RPMI8226 (cell line): ENCODE data around the gene CENPX.

Experiments used
- DNase-seq: peaks from one replicate; pipeline ENCODE4 v3.0.0-alpha.2; 2015

The CENPX gene

DNA sequence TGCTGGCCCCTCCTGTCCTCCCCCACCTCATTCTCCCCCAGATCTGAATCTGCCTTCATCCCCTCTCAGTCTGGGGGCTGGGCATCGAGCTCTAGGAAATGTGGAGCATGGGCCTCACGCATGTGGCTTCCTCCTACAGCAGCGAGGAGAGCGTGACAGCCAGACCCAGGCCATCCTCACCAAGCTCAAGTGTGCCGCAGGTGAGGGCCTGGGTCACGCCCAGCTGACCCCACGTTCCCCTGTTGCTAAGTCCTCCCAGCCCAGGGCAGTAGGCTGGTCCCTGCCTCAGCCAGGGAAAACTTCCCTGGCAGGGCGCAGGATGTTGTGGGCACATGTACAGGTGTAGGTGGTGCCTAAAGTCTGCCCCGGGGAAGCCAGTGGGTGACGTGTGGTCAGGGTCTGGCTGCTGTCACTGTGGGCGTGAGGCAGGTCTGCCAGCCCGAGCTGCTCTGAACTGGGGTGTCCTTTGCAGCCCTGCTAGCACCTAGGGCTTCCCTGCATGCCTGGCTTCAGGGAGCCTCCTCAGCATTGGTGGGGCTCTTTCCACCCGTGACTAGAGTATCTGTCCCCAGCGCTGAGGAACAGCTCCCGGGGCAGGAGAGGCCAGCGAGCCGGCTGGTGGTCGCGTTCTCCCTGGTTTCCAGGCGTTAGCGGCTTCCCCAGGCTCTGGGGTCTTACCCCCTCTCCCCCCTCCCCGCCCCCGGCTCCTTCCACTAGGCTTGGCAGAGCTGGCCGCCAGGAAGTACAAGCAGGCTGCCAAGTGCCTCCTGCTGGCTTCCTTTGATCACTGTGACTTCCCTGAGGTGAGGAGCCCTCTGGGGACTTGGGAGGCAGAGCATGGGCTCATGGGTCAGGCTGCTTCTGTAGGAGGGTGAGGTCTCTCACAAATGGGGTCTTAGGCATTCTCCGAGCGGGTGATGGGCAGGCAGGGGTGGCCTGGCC, 32.6 kb upstream of the CENPX start:
- DNase-seq, result no peak

DNA sequence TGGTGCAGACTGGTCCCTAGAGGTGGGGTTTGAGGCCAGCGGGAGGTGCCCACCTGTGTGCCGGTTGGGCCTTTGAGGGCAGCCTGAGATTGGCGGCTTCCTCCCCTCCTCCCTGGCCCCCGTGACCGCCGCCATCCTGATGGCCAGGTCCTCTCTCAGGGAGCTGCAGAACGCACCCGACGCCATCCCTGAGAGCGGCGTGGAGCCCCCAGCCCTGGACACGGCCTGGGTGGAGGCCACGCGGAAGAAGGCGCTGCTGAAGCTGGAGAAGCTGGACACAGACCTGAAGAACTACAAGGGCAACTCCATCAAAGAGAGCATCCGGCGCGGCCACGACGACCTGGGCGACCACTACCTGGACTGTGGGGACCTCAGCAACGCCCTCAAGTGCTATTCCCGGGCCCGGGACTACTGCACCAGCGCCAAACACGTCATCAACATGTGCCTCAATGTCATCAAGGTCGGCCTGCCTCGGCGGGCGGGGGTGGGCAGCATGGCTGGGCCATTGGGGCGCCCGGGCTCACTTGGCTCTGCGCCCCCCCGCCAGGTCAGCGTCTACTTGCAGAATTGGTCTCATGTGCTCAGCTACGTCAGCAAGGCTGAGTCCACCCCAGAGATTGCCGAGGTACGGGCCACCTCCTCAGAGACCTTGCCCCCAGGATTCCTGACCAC, 31.8 kb upstream of the CENPX start:
- no peak for DNase-seq

DNA sequence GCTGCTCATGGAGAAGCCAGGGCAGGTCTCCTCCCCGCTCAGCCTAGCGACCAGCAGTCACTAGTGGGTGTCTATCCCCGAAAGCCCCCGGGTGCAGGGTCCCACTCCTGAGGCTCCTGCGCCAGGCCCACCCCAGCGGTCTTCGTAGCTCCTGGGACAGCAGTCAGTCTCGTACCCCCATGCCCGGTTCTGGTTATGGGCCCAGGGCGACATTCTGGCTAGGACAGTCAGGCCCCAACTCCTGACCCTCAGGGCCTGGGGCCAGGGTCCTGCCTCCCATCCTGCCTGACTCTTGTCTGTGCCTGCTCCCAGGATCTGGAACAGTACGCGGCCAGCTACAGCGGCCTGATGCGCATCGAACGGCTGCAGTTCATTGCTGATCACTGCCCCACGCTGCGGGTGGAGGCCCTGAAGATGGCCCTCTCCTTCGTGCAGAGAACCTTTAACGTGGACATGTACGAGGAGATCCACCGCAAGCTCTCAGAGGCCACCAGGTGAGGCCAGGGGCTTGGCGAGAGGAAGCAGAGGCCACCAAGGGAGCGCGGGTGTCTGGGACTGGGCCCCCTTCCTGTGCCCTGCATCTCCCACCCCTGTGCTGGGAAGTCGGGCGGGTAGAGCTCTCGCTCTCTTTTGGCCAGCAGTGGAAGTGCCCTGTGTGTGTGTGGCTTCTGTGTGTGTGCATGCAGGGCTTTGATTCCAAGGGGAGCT, 31.0 kb upstream of the CENPX start:
- DNase-seq, result no peak

DNA sequence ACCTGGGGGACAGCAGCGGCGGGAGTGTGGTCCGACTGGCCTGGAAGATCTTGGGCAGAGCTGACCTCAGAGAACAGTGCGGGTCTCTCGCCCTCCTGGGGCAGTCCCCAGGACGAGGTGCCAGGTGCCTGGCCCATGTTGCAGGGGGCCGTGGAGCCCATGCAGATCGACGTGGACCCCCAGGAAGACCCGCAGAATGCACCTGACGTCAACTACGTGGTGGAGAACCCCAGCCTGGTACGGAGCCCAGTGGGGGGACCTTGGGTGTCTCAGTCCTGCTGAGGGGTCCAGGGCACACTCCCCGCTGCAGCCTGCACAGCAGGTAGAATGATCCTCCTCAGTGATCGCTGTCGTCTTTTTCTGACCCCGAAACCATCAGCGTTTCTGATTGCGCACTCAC, 30.5 kb upstream of the CENPX start:
- no peak for DNase-seq

DNA sequence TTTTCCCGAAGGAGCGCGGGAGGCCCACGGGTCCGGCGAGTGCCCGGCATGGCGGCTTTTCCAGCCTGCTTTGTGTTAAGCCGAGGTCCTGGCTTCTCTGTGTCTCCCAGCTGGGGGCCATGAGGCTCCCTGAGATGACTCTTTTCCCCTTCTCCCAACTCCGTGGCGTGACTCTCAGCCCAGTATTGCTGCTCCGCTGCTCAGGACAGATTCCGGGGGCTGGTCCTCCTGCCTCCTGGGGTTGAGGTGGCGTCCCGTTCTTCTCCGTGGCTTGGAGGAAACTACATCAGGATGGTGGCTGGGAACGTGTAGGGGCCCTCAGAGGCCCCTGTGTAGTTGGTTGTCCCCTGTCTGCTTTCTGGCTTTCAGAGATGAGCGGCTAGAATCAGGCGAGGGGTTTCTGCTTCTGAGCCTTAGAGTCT, 30.0 kb upstream of the CENPX start:
- no peak for DNase-seq

DNA sequence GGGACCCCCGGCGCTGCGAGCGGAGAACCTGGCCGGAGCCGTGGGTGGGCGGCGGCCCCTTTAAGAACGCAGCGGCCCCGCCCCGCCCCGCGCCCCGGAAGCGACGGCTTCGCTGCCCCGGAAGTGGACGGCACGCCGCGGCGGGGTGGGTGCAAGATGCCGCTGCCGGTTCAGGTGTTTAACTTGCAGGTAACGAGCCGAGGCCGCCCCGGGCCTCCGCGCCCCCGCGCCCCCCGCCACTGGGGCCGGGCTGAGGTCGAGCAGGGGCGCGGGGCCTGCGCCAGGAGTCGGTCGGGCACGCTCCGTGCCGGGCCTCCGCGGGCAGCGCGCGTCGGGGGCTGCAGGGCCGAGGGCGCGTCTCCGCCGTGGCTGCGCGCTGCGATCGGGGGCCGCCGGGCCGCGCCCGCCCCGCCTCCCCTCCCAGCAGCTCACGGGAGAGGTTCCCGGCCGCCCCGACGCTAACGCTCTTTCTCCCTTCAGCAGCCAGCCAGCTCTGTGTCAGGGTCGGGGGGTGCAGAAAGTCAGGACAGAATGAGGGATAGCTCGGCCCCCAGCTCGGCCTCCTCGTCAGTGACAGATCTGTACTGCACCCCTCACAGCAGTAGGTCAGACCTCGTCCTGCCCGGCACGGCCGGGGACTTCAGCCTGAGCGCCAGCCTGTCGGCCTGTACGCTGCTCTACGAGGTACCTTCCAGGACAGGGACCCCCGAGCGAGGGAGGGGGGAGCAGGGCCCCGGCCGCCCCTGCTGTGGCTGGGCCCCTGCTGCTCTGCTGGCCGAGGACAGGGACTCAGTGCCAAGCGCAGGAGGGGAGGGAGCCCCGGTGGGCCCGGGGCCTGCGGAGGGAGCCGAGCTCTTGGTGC, 29.3 kb upstream of the CENPX start, which contains the start of the genes GPS1 and RFNG:
GPS1 (plus strand) TSS at position 123 of the 862 bp plus-strand sequence; CDS start at position 157, 34 bp downstream.
RFNG (minus strand) TSS at position 36 of the 862 bp plus-strand sequence. CDS start 45 bp downstream, outside the sequence.
- peak; percentile 84 for DNase-seq

DNA sequence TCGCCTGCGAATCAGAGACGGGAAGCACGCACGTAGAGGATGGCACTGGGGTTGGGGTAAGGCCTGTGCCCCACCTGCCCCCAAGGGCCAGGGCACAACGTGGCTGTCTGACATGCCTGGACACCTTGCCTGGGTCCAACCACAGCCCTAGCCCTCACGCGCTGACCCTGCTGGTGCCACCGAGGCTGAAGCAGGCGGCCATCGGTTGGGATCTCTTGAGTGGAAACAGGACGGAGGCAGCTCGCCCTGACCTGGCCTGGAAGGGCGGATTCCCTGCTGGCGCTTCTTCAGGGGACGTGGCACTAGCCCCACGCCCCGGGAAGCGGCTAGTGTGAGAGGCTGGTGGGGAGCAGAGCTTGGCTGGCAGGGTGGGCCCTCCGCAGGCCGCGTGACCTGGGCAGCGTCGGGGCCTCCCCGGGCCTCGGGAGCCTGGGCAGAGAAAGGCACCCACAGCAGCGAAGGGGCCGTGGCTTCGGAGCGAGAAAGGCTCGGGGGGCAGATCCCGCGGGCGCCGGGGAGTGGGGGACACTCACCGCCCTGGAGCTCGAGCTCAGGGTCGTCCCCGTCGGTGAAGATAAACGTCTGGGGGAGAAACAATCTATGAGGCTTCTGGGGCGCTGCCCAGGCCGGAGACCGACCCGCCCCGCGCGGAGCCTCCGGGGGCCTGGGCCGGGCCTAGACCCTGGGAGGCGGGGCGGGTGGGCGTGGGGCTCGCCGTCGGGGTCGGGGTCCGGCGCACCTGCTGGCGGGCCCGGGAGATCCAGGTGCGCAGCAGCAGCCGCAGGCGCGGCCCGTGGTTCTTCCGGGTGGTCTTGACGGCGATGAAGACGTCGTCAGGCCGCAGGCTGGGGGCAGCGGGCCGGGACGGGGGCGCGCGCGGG, 28.3 kb upstream of the CENPX start:
- no peak for DNase-seq

DNA sequence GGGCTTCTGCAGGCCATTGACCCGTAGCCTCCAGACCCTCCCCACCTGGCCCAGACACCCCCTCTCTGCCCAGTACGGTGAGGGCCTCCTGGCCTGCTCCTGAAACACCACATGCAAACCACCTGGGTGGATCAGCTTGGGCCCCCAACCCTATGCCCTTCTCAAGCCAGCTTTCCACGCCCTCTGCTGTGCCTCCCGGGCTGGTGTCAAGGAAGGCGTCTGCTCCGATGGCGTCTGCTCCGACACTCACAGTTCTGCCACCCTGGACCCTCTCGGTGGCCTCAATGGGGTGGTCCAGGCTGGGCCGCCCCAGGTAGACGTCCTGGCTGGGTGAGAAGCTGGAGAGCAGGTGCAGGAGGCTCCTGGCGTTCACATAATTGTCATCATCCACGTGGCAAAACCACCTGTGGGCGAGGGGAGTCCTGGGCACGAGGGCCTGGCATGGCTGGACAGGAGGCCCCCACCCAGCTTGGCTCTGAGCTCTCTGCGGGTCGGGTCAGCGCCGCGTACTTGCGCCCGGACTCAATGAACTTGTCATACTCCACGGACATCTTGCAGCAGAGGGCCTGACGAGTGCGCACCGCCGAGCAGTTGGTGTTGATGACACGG, 27.6 kb upstream of the CENPX start:
- no peak for DNase-seq

DNA sequence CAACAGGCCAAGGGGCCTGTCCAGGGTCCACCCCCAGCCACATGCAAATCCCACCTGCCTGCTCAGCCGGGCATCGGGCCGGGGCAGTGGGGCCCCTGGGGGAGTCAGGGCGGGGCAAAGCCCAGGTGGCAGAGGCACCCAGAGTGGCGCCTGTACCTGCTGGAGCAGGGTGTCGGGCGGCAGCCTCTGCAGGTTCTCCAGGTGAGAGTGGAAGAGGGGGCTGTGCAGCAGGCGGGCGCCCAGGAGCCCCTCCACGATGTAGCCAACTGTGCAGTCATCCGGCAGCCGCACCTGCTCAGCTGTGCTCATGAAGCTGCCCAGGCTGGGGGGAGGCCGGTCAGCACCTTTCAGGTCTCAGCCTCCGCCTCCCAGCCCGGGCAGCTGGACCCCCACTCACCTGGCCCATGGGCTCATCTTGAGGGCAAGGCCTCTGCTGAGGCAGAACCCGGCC, 26.9 kb upstream of the CENPX start:
- no peak for DNase-seq

DNA sequence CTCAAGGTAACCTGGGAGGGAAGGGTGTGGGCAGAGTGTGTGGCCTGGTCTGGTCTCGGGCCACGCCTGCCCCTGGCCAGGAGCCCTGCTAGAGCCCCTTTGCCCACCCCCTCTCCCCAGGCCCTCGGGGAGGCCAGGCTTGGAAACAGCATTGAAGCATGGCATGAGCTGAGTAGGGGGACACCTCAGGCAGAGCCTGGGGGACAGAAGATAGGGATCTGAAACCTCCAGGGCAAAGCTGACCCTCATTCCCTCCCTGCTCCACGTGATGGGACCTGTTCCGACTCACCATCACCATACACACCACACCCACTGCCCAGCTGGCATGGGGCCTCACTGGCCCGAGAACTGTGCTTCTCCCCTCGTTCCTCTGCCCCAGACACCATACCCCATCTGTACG, 26.4 kb upstream of the CENPX start:
- no peak for DNase-seq

DNA sequence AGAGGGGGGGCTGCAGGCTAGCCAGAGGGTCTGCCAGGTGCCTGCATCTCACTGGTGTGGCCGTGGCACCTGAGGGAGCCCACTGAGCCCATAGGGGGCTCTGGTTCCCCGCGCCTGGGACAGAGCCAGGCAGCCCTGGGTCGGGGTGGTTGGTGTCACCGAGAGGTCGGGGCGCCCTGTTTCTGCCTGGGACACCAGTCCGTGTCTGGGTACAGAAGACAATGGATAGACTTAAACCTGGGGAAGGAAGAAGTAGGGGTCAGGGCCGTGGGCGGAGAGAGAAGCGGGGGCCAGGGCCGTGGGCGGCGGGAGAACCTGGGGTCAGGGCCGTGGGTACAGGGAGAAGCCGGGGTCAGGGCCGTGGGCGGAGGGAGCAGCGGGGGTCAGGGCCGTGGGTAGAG, 25.9 kb upstream of the CENPX start:
- DNase-seq, result no peak

DNA sequence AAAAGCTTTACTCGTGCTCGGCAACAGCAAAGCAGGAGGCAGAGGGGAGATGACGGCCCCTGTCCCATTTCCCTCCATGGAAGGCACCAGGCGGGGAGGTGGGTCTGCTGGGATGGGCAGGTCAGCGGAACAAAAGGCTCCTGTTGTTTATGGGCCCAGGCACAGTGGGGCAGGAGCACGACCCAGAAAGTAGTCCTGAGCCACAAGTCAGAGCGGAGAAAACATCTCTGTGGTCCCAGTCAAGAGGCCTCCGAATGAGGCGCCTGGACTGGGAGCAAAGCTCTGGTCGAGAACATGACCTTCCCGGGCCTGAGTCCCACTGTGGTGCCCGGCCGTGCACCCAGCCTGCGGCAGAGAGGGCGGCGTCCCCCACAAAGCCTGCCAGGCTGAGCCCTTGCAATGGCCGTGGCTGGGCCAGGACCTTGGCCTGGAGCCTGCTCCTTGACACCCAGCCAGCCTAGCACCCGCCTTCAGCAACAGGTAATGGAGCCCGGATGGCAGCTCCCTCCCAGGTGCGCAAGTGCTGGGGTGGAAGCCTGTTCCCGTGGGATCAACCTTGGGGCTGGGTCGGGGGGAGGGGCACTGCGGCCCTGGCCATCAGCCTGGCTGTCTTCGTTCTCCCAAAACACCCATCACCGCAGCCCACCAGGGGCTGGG, 25.4 kb upstream of the CENPX start:
- no peak for DNase-seq

DNA sequence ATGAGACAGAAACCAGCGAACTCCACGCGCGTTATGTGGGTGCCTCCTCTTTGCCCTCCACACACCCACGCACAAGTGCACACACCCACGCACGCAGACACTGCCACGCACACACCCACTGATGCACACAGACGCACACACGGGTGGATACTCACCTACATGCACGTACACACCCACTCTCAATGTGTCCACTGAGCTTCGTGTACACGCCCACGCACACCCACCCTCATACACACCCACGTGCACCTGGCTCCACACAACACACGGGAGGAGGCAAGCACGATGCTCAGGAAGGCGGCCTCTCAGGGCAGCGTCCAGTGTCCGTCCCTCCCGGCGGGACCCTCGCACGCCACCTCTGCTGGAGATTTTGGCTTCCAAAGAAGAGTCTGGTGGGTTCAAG, 24.7 kb upstream of the CENPX start:
- DNase-seq, result no peak

DNA sequence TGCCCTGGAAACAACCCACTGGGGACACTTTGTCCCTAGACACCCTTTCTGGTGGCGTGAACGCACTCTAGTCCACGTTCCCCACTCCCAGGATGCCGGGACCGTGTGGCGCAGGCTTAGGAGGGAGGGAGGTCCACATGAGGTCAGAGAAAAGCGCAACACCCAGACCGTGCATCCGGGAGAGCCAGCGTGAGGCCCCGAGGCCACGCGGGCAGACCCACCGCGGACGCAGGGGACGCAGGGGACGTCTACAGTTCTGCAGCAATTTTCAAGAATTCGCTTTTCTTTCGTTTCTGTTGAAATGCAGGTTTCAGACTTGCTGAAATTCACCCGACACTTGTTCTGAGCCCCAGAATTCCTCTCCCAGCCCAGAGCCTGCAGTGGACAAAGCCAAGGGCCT, 24.2 kb upstream of the CENPX start:
- no peak for DNase-seq

DNA sequence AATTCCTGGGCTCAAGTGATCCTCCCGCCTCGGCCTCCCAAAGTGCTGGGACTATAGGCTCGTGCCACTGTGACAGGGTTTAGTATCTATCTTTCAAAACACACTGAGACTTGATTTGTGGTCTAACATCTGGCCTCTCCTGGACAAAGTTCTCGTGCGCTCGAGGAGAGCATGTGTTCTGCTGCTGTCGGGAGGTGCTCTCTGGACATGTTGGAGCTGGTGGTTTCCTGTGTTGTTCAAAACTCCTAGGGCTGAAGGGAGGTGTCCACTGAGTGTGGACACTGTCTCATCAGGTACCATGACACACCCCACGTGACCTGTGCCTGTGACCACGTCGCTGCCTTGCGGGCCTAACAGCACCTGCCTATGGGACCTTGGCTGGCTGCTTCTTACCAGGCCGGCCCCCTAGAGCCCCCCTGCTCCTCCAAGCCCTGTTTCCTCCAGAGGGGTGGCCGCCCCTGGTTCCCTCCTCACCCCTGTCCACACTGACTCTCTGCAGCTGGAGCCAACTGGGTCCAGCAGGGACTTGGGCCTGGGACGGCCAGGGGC, 23.3 kb upstream of the CENPX start:
- DNase-seq, result no peak

DNA sequence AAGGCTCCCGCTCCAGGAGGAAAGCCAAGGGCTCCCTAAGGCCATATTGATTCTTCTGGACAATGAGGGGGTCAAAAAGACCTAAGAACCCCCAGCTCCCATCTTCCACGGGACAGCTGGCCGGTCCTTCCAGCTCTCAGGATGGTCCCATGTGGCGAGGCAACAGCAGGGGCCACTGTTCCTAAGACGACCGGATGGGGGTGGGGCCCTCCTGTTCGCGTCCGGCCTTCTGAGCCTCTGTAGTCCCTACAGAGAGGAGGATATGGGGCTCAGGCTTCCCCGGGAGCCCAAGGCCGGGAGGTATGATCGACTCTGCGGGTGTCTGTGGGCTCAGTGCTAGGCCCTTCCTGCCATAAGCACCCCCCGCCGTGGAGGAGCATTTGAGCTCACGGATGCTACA, 20.8 kb upstream of the CENPX start:
- DNase-seq, result no peak

DNA sequence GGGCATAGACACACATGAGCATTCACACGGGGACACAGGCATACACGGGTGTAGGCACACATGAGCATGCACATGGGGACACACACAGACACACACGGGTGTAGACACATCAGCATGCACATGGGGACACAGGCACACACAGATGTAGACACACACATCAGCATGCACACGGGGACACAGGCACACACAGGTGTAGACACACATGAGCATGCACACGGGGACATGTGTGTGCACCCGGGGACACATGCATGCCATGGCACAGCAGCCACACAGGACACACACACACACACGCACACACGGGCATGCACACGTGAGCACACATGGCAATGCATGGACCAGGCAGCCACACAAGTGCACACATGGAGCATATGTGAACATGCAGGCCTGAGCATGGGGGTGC, 20.0 kb upstream of the CENPX start:
- DNase-seq, result no peak

DNA sequence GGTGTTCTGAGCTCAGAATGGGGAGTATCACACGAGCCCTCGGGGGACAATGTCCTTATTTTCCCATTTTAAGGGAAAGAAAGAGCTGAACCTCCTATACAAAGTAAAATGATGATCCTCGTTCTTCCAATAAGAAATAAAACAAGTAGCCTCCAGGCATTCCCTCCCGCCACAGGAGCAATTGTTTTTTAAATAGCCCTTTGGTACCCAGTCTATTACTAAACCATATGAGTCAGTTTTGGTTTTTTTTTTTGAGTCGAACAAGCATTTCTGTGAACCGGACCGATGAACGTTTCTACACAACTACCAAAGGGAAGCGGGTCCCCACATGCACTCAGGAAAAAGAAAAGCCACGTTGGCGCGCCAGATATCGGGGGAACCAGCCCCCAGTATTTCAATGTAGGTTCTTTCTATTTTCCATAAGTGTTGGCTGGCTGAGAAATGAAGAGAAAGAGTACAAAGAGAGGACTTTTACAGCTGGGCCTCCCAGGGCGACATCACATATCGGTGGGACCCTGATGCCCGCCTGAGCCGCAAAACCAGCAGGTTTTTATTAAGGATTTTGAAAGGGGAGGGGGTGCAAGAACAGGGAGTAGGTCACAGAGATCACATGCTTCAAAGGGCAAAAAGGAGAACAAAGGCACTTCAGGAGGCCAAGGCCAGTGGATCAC, 18.6 kb upstream of the CENPX start:
- DNase-seq, result no peak

DNA sequence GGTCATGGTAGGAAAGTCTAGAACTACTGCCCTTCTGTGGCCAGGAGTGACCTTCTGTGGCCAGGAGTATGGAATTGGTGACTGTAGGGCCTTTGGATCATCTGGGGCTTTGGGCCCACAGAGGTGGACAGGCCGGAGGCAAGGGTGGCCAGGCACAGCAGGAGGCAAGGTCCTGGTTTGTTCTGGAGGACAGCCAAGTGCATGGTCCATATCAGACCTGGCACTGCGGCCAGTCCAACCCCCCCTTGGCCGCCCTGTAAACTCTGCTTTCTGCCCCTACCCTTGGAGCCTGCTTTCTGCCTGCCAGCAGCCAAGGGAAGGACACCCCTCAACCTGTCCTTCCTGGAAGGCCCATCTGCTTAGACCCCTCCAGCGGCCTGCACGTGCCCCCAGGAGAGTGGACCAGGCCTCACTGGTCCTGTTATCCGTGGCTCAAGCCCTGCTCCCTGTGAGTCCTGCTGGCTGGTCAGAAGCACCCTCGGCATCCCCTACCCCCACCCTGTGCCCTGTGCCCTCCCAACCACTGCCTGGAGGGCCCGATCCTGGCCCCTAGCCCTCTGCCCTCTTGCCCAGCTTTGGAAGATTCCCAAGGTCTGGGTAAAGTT, 17.1 kb upstream of the CENPX start:
- no peak for DNase-seq
